ENCODE results near the gene BECN2.

DNA sequence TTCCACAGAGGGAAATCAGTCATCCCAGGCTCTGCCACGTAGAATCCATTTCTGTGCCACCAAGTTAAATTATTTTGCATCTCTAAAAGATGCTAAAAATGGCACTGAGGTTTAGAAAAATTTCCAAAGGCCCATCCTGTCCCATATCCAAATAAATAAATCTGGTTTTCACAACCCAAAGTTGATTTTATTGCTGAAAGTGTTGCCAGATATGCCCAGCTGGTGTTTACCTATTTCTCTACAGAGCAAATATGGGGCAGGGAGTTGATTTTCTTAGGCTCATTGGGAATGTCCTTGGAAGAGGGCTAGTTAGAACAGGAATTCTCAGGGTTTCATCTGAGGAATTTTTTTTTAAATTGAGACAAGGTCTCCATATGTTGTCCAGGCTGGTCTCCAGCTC is 22.4 kb downstream of the BECN2 start:
- TF ChIP-seq, protein P1, sequence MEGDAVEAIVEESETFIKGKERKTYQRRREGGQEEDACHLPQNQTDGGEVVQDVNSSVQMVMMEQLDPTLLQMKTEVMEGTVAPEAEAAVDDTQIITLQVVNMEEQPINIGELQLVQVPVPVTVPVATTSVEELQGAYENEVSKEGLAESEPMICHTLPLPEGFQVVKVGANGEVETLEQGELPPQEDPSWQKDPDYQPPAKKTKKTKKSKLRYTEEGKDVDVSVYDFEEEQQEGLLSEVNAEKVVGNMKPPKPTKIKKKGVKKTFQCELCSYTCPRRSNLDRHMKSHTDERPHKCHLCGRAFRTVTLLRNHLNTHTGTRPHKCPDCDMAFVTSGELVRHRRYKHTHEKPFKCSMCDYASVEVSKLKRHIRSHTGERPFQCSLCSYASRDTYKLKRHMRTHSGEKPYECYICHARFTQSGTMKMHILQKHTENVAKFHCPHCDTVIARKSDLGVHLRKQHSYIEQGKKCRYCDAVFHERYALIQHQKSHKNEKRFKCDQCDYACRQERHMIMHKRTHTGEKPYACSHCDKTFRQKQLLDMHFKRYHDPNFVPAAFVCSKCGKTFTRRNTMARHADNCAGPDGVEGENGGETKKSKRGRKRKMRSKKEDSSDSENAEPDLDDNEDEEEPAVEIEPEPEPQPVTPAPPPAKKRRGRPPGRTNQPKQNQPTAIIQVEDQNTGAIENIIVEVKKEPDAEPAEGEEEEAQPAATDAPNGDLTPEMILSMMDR (IDR thresholded peaks at IDR 0.05; ENCODE audit: low read length): no peak
- no peak for TF ChIP-seq EZH2 (optimal IDR thresholded peaks at IDR 0.05; ENCODE audit: low read depth, low read length)

Data from MM.1S (cell line).